DOHH2 (cell line): ENCODE data around the gene KCNJ6.

Source experiments
- H3F3A ChIP-seq: fragments of 200-600 bp; sonication (generic), shearing (Covaris generic); 2 replicates; pipeline ENCODE4 v1.6.0; 2016; ENCODE audit warnings: antibody characterized with exemption, mild to moderate bottlenecking; ENCODE audit not compliant: control insufficient read depth, insufficient read depth
- H3K27ac ChIP-seq: fragments of 200-600 bp; sonication (generic); 2 replicates; pipeline ENCODE4 v1.5.1; 2014; ENCODE audit warnings: low read depth, mild to moderate bottlenecking, low read length, moderate library complexity
- H3K27me3 ChIP-seq: fragments of 200-600 bp; sonication (generic); 2 replicates; pipeline ENCODE4 v1.6.1; 2014; ENCODE audit warnings: mild to moderate bottlenecking, low read length, mixed read lengths; ENCODE audit not compliant: control insufficient read depth
- H3K36me3 ChIP-seq: fragments of 200-600 bp; sonication (generic); 2 replicates; pipeline ENCODE4 v1.6.1; 2014; ENCODE audit warnings: mild to moderate bottlenecking, low read length, moderate library complexity, mixed read lengths; ENCODE audit not compliant: control insufficient read depth
- H3K4me1 ChIP-seq: fragments of 200-600 bp; sonication (generic); 2 replicates; pipeline ENCODE4 v1.6.1; 2014; ENCODE audit warnings: mild to moderate bottlenecking, low read length, mixed read lengths; ENCODE audit not compliant: control insufficient read depth
- H3K4me2 ChIP-seq: fragments of 200-600 bp; sonication (generic); 2 replicates; pipeline ENCODE4 v1.6.0; 2014; ENCODE audit warnings: mild to moderate bottlenecking, low read length, moderate library complexity
- H3K4me3 ChIP-seq: fragments of 200-600 bp; sonication (generic); 2 replicates; pipeline ENCODE4 v1.5.1; 2014; ENCODE audit warnings: mild to moderate bottlenecking, low read length, mixed read lengths
- H3K79me2 ChIP-seq: fragments of 200-600 bp; sonication (generic); 2 replicates; pipeline ENCODE4 v1.6.1; 2014; ENCODE audit warnings: mild to moderate bottlenecking, low read length, mixed read lengths; ENCODE audit not compliant: control insufficient read depth
- H3K9me2 ChIP-seq: fragments of 200-600 bp; sonication (generic); replicated peaks from 2 replicates; pipeline ENCODE4 v1.6.1; 2014; ENCODE audit warnings: mild to moderate bottlenecking, low read length, mixed read lengths; ENCODE audit not compliant: control insufficient read depth
- H3K9me3 ChIP-seq: fragments of 200-600 bp; sonication (generic); 2 replicates; pipeline ENCODE4 v1.6.1; 2014; ENCODE audit warnings: antibody characterized with exemption, low read length, mixed read lengths; ENCODE audit not compliant: control insufficient read depth, insufficient read depth
- H4K20me1 ChIP-seq: fragments of 200-600 bp; sonication (generic); 2 replicates; pipeline ENCODE4 v1.6.0; 2014; ENCODE audit warnings: low read depth, mild to moderate bottlenecking, antibody characterized with exemption, low read length, moderate library complexity; ENCODE audit not compliant: control insufficient read depth, insufficient read depth
- CTCF ChIP-seq: fragments of 200-600 bp; sonication (generic); IDR thresholded peaks from one replicate; pipeline ENCODE4 v1.5.1; 2014; ENCODE audit warnings: antibody characterized with exemption, mild to moderate bottlenecking, low read depth, low read length; ENCODE audit not compliant: poor library complexity, severe bottlenecking
- EZH2phosphoT487 ChIP-seq: fragments of 200-600 bp; sonication (generic); IDR thresholded peaks from 2 replicates; pipeline ENCODE4 v1.6.1; 2017; ENCODE audit warnings: borderline replicate concordance, mild to moderate bottlenecking, antibody characterized with exemption, low read length, moderate library complexity, mixed read lengths

Gene KCNJ6

GRCh38 chr21:37658817-37659458 is 257.3 kb downstream of the KCNJ6 start:
- Histone ChIP-seq H3K4me2 (no peak overlapping the region), H3K79me2 (no peaks in the 10 kb centered on the region), H3K27me3 (peaks cover 11% of the 10 kb centered on the region), H3K9me2 (no peaks in the 10 kb centered on the region), H3K36me3 (no peaks in the 10 kb centered on the region), H3K9me3 (no peaks in the 10 kb centered on the region), H3F3A (no peaks in the 10 kb centered on the region), H3K4me1 (no peaks in the 10 kb centered on the region), H4K20me1 (no peaks in the 10 kb centered on the region), H3K27ac (no peak overlapping the region), H3K4me3 (no peak overlapping the region)
- TF ChIP-seq EZH2phosphoT487 (no peak), CTCF (no peak)

DNA sequence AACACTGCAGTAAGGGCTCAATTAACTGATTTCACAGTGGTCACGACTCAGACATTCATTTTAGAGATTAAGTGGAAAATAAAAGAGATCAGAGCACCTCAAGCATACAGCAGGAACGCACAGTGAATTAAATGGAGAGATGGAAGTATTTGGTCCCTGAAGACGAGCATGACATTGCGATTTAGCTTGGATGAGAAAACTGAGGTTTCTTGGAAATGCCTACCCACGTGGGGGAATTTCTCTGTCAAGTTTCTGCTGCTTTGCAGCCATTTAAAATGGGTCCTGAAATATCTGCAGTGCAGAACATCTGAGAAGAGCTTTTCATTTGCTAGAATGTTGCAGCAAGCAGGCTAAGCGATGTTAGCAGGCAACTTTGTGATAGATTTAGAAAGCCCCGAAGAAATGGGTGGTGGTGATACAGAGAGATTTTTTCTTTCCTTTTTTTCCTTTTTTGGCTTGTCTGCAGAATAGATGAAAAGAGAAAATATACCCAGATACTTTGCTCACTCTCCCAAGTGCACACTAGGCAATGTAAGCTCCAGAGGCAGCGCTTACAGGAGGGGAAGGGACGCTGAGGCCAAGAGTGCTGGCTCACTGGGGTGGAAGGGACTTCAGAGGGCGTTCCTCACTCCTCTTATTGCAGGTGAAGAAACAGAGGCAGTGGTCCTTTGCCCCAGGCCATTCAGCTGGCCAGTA is 258.0 kb downstream of the KCNJ6 start:
- no peaks in the 10 kb centered on the region for H3F3A ChIP-seq
- no peaks in the 10 kb centered on the region for H3K36me3 ChIP-seq
- H3K9me3 ChIP-seq, result no peaks in the 10 kb centered on the region
- no peak overlapping the region for H3K4me3 ChIP-seq
- H3K79me2 ChIP-seq, result no peaks in the 10 kb centered on the region
- H3K27me3 ChIP-seq, result peaks cover 11% of the 10 kb centered on the region
- no peak overlapping the region for H3K4me2 ChIP-seq
- H3K4me1 ChIP-seq, result no peaks in the 10 kb centered on the region
- TF ChIP-seq EZH2phosphoT487 (no peak), CTCF (no peak)
- no peaks in the 10 kb centered on the region for H3K9me2 ChIP-seq
- H4K20me1 ChIP-seq, result no peaks in the 10 kb centered on the region
- no peak overlapping the region for H3K27ac ChIP-seq

DNA sequence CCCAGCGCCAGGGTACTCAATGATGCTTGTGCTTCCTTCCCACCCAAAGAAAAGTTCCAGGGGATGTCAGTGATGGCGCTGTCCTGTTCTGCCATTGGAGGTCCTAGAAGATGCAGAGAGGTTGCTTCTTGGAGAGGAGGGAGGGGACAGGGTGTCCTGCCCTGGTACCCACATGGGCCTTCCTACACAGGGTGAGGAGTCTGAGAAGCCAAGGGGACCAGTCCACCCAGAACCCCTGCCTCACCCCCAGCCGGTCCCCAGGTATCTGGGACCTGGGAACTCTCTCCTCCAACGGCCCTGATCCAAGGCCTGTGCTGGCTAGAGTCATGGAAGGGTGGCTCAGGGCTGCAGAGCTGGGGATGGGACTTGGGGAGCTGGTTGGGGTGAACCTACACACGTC is 259.4 kb downstream of the KCNJ6 start:
- TF ChIP-seq EZH2phosphoT487, result no peak
- no peak for TF ChIP-seq CTCF
- Histone ChIP-seq H3K36me3 (no peaks in the 10 kb centered on the region), H3K9me2 (no peaks in the 10 kb centered on the region), H3K4me3 (no peak overlapping the region), H3K79me2 (no peaks in the 10 kb centered on the region), H3F3A (no peaks in the 10 kb centered on the region), H3K4me2 (no peak overlapping the region), H3K27me3 (peaks cover 11% of the 10 kb centered on the region), H3K9me3 (no peaks in the 10 kb centered on the region), H3K4me1 (no peaks in the 10 kb centered on the region), H3K27ac (no peak overlapping the region), H4K20me1 (no peaks in the 10 kb centered on the region)
